Smooth muscle cell of the brain vasculature (primary cell): ENCODE measurements around the gene E2F1.
"Not testable (repeated sequence)": the region's sequence is repeated elsewhere in the genome, so short reads cannot be mapped to it uniquely, and the experiment has no call there.

Experiments
- DNase-seq: peaks from one replicate; pipeline ENCODE4 v3.0.0-alpha.2; 2012; ENCODE audit warnings: low read depth, low spot score

The E2F1 gene

GRCh38 chr20:33711446-33711738, 25.2 kb upstream of the E2F1 start:
- no peak for DNase-seq

GRCh38 chr20:33710681-33711445, 24.7 kb upstream of the E2F1 start:
- no peak for DNase-seq

GRCh38 chr20:33709905-33710541, 23.8 kb upstream of the E2F1 start:
- DNase-seq = no peak

GRCh38 chr20:33709398-33709797, 23.2 kb upstream of the E2F1 start:
- no peak for DNase-seq

GRCh38 chr20:33707668-33708067, 21.5 kb upstream of the E2F1 start:
- no peak for DNase-seq

GRCh38 chr20:33704197-33704924, 18.2 kb upstream of the E2F1 start:
- DNase-seq = no peak

- no peak for DNase-seq
These were observed 17.4 kb upstream of the E2F1 start for GRCh38 chr20:33703498-33704137.

GRCh38 chr20:33702861-33703260, 16.7 kb upstream of the E2F1 start:
- no peak for DNase-seq

- DNase-seq = no peak
These were observed 15.7 kb upstream of the E2F1 start for GRCh38 chr20:33701629-33702450.

- DNase-seq = not testable (repeated sequence)
These were observed 14.7 kb upstream of the E2F1 start for GRCh38 chr20:33700696-33701441.

GRCh38 chr20:33698966-33699365, 12.8 kb upstream of the E2F1 start:
- not testable (repeated sequence) for DNase-seq

- no peak for DNase-seq
These were observed 10.9 kb upstream of the E2F1 start for GRCh38 chr20:33697129-33697528.

- no peak for DNase-seq
These were observed 10.3 kb upstream of the E2F1 start for GRCh38 chr20:33696448-33696847.

GRCh38 chr20:33694639-33695012, 8.4 kb upstream of the E2F1 start:
- DNase-seq = no peak

GRCh38 chr20:33693741-33694638, 7.8 kb upstream of the E2F1 start:
- no peak for DNase-seq

- DNase-seq = no peak
These were observed 7.1 kb upstream of the E2F1 start for GRCh38 chr20:33693289-33693688.

GRCh38 chr20:33689973-33690372, 3.8 kb upstream of the E2F1 start:
- DNase-seq = no peak

GRCh38 chr20:33689493-33689892, 3.3 kb upstream of the E2F1 start:
- DNase-seq = no peak

- no peak for DNase-seq
These were observed 2.8 kb upstream of the E2F1 start for GRCh38 chr20:33688938-33689424.
